ENCODE measurements around the gene SLC25A13.

- TF ChIP-seq CTCF (IDR thresholded peaks at IDR 0.05; ENCODE audit: low read depth, low read length) (no peak), POLR2A (IDR thresholded peaks at IDR 0.05; ENCODE audit: extremely low read depth, insufficient read length) (no peak), MYC (IDR thresholded peaks at IDR 0.05; ENCODE audit: low read depth, low read length) (no peak), MAX (IDR thresholded peaks at IDR 0.05; ENCODE audit: low read depth, low read length) (no peak)
Measured at GRCh38 chr7:96322373-96322695, 436 bp upstream of the SLC25A13 start.
